DOHH2 (cell line): ENCODE results near the gene MSMP.

Experiments used
- EZH2phosphoT487 ChIP-seq: fragments of 200-600 bp; sonication (generic); IDR thresholded peaks from 2 replicates; pipeline ENCODE4 v1.6.1; 2017; ENCODE audit warnings: borderline replicate concordance, mild to moderate bottlenecking, antibody characterized with exemption, low read length, moderate library complexity, mixed read lengths
- TF ChIP-seq, protein P1 (sequence below): fragments of 200-600 bp; sonication (generic); IDR thresholded peaks from one replicate; pipeline ENCODE4 v1.5.1; 2014; ENCODE audit warnings: antibody characterized with exemption, mild to moderate bottlenecking, low read depth, low read length; ENCODE audit not compliant: poor library complexity, severe bottlenecking

DNA sequence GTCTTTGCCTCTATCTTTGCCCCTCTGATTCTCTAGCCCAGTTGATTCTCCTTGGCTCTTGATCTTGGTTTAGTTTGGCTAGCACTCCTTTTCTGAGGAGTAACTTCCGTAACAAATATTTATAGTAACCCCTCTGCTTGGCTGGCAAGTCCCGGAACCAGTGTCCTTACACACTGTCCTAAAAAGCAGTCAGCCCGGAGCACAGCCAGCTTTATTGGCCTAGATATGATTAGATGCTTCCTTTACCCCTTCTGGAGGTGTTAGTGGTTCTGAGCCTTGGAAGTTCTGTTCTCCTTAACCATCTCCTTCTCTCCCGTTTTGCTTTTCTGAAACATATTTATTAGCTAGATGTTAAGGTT, 17.0 kb upstream of the MSMP start:
- TF ChIP-seq, protein P1, sequence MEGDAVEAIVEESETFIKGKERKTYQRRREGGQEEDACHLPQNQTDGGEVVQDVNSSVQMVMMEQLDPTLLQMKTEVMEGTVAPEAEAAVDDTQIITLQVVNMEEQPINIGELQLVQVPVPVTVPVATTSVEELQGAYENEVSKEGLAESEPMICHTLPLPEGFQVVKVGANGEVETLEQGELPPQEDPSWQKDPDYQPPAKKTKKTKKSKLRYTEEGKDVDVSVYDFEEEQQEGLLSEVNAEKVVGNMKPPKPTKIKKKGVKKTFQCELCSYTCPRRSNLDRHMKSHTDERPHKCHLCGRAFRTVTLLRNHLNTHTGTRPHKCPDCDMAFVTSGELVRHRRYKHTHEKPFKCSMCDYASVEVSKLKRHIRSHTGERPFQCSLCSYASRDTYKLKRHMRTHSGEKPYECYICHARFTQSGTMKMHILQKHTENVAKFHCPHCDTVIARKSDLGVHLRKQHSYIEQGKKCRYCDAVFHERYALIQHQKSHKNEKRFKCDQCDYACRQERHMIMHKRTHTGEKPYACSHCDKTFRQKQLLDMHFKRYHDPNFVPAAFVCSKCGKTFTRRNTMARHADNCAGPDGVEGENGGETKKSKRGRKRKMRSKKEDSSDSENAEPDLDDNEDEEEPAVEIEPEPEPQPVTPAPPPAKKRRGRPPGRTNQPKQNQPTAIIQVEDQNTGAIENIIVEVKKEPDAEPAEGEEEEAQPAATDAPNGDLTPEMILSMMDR, result no peak
- TF ChIP-seq EZH2phosphoT487, result no peak
